Umbilical cord (tissue), 2 donors: ENCODE results near the gene ZC3H7B. TPM values are rescaled to one million over a fixed set of nuclear protein-coding genes. Genes with fewer than 3 reads are reported as not detected.
"Not testable (repeated sequence)": the region's sequence is repeated elsewhere in the genome, so short reads cannot be mapped to it uniquely, and the experiment has no call there.

Source experiments
- DNase-seq: peaks from one replicate; pipeline ENCODE4 v3.0.0-alpha.2; 2015; ENCODE audit warnings: low spot score
- total RNA-seq: library from RNA; depleted of rRNA; stranded (reverse); fragments of >200 nt; gene quantifications from one replicate; pipeline ENCODE4 v1.2.3, GENCODE V29; 2014; ENCODE audit warnings: low replicate concordance; ENCODE audit not compliant: insufficient read depth

The ZC3H7B gene
- total RNA-seq, 1 donor from 2014 or later = 24.6 TPM

DNA sequence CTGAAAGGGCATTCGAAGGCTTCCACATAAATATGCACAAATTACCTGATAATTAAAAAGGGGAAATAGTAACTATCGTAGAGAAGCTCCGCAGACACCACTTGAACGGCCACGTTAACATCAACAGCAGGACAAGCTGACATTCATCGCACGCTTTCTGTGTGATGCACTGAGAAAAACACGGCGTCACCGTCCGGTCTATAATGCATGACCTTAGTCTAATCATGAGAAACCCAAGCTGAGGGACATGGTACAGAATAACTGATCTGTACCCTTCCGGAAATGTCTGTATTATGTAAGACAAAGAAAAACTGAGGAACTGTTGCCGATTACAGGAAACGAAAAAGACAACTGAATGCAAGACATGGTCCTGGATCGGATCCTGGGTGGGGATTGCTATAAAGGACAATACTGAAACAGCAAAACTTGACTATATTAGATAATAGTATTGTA, 14.7 kb upstream of the ZC3H7B start:
- no peak for DNase-seq

DNA sequence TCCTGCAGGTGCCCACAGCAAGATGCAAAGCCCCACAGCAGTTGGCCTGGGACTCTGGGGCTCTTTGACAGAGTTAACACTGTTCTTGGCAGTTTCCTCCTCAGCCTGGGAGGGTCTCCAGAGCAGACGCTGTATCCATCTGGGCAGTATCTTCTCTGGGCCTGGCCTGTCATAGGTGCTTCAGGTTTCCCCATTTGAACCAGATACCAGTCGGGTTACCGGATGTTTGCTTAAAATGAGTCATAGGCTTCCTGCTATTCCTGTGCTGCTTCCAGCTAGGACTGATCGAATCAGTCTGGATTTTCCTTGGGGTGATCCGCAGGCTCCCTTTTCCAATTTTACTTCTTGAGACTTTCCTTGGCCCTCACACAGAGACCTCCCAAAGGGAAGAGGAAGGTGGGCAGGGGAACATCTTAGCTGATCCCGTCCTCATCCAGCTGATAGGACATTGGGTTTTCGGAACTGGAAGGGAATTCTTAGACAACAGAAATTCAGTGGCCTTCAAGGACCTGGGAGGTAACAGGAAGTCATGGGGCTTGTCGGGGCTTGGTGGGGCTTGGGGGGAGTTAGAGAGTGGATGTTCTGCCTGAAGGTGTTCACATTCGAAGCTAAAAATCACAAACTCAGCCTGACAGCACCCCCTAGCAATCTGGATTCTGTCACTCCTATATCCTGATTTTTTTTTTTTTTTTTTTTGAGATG, 12.9 kb upstream of the ZC3H7B start:
- no peak for DNase-seq

DNA sequence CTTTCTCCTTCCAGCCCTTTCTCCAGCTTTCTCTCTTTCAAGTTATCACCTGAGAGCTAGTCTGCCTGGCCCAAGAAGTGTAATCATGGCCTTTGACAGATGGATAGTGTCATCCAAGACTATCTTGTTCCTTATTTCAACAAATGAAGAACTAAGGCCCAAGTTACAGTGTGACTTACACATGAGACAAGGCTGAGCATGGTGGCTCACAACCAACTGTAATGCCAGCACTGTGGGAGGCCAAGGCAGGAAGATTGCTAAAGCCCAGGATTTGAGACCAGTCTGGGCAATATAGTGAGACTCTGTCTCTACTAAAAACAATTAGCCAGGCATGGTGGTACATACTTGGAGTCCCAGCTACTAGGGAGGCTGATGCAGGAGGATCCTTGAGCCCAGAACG, 11.7 kb upstream of the ZC3H7B start:
- DNase-seq = no peak

DNA sequence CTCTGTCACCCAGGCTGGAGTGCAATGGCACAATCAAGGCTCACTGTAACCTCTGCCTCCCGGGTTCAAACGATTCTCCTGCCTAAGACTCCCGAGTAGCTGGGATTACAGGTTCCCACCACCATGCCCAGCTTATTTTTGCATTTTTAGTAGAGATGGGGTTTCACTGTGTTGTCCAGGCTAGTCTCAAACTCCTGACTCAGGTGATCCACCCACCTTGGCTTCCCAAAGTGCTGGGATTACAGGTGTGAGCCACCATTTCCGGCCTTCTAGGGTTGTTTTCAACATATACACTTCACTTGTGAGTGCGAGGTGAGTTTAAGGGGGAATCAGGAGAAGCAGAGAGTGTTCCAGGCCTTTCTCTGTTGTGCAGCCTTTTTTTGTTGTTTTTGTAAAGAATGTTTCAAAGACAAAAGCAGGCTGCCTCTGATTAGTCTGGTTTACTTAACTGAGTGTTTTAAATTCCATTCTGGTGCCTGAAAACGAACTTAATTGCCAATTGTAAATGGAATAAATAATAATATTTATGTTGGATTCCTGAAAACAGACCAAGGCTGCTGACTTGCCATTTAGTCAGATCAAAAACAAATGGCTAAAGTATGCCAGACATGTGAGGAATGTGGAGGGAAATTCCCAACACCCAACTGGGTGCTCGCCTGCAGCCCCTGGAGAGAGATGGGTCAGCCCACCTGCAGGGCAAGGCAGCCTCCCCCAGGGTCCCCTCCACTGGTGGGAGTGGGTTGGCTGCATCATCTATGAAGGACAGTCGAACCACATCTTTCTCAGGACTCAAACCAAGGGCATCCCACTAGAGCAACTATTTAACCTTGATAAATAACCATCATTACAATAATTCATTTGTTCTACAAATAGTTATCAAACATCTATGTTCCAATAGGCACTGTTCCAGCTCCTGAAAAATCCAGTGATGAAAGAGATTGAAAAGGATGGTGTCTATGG, 10.8 kb upstream of the ZC3H7B start:
- DNase-seq = peak; percentile 18

DNA sequence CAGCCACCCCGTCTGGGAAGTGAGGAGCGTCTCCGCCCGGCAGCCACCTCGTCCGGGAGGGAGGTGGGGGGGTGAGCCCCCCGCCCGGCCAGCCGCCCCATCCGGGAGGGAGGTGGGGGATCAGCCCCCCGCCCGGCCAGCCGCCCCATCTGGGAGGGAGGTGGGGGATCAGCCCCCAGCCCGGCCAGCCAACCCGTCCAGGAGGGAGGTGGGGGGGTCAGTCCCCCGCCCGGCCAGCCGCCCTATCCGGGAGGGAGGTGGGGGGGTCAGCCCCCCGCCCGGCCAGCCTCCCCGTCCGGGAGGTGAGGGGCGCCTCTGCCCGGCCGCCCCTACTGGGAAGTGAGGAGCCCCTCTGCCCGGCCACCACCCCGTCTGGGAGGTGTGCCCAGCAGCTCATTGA, 6.5 kb upstream of the ZC3H7B start:
- not testable (repeated sequence) for DNase-seq

DNA sequence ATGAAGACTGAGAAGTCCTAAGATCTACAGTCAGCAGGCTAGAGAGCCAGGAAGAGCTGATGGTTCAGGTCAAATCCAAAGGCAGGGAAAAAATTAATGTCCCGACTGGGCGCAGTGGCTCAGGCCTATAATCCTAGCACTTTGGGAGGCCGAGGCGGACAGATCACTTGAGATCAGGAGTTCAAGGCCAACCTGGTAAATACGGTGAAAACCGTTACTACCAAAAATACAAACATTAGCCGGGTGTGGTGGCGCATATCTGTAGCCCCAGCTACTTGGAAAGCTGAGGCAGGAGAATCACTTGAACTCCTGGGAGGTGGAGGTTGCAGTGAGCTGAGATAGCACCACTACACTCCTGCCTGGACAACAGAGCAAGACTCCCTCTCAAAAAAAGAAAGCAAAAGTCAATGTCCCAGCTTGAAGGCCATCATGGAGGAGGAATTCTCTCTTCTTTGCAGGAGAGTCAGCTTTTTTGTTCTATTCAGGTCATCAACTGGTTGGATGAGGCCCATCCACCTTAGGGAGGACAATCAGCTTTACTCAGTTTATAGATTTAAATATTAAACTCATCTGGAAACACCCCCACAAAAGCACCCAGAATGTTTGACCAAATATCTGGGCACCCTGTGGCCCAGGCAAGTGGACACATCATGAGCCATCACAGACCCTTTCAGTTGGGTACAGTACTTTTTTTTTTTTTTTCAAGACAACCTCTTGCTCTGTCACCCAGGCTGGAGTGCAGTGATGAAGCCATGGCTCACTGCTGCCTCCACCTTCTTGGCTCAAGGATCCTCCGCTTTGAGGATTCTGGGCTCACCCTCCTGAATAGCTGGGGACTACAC, 4.3 kb upstream of the ZC3H7B start:
- no peak for DNase-seq

DNA sequence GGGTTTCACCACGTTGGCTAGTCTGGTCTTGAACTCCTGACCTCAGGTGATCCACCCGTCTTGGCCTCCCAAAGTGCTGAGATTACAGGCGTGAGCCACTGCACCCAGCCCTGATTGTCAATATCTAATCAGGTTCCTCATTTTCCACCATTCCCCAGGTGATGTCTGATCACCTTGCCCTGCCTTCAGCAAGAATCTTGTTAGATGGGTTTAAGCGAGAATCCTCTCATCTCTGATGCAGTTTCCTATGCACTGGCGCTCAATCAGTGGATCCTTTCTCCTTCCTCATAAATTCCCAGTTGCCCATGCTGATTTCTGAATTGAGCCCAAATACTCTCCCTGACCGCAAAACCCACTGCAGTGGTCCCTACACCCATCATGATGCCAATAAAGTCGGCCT, 664 bp upstream of the ZC3H7B start:
- no peak for DNase-seq

DNA sequence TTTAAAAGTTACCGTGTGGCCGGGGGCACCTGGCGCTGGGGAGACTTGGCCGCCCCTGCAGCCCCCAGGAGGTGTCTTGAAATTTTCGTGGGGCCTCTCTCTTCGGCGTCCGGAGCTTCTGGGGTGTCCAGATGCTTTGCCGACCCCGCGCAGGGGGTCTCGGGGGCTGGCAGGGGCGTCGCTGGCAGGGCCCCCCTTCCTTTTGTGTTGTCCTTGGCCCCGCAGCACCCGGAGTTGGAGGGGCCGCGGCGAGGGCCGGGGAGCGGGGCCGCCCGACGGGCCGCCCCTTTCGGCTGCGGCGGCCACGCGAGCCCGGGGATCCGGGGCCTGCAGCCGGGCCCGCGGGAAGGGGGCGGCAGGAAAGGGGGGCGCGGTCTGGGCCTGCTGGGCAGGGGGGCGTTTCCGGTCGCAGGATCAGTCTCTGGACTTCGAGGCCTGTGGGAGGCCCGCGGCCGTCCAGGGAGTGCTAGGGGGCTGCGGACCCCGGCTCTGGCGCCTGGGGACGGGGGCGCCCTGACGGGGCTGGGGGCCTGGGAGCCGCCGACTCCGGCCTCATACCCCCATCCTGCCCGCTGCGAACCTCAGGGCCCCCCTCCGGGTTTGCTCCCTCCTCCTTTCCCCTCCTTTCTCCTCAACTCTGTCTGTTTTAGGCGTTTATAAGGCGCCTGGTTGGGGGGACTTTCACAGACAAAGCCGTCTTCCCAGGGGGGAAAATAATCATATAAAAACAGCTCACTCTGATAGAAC, 869 bp downstream of the ZC3H7B start:
- DNase-seq = peak; percentile 21

DNA sequence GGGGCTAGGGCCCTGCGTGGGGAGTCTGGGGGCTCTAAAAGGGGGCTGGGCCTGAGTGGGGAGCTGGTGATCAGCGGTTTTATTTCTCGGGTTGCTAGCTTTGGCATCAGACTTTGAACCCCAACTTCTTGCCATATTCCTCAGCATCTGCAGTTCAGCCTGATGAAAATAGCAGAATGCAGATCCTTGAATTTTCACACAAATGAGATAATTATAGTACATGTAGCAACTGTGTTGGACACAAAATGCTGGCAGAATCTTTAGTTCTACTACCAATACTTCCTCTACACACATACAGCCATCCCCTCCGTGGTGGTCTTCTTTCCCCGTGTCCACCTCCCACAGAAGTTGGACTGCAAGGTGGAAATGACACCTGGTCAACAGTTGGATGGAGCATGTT, 1.5 kb downstream of the ZC3H7B start:
- DNase-seq = no peak

DNA sequence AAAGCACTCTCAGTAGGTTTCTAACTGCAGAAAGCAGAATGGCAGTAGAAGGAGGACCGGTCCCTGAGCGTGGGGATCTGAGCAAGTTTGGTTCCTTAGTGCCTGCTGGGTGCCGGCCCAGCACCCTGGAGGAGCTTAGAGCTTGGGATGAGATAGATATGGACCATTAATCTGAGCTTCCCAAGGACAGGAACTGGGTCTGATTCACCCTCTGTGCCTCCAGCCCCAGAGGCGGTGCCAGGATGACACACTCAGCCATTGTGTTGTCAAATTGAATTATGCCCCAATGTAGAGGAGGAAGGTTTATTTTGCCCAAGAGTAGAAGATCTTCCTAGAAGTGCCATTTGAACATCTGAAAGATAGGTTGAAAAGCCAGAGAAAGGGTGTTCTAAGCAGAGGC, 4.3 kb downstream of the ZC3H7B start:
- DNase-seq = no peak

DNA sequence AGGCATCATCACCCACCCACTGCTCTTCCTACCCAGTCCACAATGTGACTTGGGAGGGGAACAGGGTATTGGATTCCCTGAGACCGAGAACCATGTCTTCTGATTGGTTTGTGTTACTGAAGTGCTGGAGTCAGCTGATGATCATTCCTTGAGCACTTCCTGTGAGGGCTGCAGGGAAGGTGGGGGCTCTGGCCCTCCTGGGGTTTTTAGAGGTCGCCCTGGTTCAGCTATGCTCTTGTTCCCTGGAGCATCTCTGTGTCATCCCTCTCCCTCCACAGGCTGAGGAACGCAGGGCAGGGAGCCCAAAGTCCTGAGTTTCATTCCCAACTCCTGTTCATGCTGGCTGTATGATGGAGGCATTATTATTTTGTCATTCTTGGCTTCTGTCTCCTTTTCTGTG, 6.7 kb downstream of the ZC3H7B start:
- no peak for DNase-seq

DNA sequence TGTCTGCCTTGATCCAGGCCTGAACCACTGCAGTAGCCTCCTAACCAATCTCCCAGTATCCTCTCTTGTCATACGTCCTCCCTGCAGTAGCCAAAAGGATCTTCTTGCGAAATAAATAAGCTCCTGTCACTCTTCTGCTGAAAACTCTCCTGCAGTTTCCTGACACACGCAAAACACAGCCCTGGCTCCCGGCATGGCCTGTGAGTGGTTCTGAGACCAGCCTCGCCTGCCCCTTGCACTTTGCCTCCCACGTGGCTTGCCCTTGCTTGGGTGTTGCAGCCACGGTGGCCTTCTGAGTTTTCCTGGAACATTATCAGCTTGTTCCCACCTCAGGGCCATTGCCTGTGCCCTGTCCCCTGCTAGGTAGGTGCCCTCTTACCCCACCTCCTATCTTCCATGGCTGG, 7.2 kb downstream of the ZC3H7B start:
- DNase-seq = no peak

DNA sequence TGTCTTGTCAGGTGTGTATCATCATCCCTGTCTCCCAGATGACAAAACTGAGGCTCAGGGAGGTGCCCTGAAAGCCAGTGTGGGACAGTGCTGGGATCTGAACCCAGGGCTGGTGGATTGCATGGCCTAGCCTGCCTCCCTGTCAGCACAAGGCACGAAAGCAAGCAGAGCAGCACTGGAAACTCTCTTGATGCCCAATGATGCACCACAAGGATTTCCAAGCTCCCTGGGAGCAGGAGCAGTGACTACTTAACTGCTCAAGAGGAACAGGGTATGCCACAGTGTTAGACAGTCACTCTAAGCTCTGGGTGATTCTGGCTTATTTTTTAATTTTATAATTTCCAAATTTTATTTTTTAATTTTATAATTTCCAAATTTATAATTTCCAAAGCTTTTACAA, 9.0 kb downstream of the ZC3H7B start:
- no peak for DNase-seq

DNA sequence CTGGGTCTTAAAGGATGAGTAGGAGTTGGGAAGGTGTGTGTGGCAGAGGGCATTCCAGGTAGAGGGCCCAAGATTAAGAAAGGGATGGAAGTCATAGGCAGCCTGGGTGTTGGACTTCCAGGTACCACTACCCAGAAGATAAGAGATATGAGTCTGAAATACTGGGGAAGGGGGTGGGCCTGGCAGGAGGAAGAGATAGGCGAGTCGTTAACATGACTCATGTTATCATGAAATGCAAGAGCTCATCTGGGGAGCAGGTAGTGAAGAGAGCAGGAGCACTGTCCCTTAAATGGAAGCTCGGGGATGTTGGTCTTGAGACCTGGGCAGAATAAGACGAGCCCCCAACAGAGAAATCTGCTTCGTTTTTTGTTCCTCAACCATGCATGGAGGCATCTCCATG, 10.2 kb downstream of the ZC3H7B start:
- no peak for DNase-seq

DNA sequence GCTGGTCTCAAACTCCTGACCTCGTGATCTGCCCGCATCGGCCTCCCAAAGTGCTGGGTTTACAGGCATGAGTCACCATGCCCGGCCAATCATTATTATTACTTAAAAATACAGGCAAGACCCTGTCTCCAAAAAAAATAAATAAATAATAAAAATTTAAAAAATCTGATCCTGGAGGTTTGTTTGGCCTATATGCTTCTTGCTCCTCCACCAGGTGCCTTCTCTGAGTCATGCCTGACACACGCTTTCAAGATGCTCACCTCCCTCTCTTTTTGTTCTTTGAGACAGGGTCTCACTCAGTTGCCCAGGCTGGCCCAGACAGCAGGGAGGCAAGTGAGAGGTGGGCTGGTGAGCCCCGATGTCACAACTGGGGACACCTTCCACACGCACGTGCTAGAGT, 13.5 kb downstream of the ZC3H7B start:
- DNase-seq = no peak

DNA sequence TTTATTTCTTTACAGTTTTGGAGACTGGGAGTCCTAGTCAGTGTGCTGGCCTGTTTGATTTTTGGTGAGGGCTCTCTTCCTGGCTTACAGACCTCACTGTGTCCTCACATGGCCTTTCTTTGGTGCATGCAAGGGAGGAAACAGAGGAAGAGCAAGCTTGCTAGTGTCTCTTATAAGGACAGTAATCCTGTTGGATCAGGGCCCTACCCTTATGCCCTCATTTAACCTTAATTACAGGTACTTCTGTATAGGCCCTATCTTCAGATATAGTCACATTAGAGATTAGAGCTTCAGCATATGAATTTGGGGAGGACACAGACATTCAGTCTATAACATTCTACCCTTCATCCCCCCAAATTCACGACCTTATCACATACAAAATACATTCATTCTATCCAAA, 14.3 kb downstream of the ZC3H7B start:
- no peak for DNase-seq

DNA sequence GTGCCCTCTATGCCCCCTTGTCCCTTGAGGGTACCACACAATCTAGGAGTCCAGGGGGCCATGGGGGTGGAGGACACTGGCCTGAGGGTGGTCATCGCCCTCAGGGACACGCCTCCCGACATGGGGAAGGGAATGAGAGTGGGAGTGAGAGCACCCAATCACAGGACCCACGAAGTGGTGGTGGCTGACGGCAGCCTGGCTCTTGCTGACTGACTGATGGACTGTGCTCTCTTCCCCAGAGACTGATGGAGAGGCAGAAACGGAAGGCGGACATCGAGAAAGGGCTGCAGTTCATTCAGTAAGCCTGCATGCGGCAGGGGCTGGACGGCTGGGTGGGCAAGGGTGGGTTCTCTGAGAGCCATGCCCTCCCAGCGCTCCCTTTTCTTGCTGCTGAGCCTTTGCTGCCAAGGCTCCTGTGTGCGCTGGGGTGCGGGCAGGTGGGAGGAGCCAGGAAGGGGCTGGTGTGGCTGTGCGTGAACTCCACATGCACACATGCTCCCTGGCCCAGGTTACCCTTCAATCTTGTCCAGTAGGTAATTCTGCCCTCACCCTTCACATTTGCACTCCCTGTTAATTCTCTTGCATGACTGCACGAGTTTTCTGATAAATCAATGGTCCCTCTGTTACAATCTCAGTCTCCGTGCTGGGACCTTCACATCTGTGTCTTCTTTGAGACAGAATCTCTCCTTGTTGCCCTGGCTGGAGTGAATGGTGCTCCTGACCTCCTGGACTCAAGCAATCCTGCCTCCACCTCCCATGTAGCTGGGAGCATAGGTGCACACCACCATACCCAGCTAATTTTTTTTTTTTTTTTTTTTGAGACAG, 19.3 kb downstream of the ZC3H7B start:
- DNase-seq = no peak

DNA sequence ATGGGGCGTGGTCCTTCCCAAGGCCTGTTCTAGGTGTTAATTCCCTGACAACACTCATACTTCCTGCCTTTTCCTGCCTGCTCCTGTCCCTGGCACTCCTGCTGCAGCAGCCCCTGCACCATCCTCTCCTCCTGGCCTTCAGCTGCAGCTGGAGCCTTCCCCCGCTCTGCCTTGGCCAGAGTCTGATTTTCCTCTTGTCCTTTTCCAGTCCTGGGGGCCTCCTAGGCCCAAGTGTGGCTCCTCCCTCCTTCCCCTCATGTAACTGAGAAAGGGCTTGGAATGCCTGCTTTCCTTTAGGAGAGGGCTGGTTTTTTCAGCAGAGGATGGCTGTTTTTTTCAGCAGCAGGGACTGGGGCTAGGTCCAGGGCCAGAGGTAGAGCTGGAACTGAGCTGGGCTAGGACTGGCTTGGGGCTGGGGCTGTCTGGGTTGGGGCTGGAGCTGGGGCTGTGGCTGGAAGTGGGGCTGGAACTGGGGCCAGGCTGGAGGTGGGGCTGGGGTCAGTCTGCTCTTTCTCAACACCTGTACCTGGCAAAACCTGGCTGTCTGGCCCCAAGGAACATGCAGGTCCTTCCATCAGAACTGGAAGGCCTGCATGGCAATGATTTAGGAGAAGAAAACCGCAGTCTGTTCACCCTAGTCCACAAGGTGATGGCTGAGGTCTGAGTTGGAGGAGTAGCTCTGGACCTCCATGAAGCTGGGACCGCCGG, 23.6 kb downstream of the ZC3H7B start:
- DNase-seq = no peak

DNA sequence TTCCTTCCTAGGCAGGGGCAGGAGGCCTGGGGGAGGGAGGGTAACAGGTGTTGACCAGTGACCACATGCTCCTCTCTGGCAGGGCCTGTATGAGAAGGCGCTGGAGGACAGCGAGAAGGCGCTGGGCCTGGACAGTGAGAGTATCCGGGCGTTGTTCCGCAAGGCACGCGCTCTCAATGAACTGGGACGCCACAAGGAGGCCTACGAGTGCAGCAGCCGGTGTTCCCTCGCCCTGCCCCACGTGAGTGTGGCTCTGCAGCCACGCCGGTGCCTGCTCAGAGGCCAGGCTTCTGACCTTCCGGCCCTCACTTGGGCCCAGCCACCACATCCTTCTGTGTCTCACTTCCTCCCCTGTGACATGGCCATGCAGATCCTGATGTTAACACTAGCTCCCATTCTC, 25.8 kb downstream of the ZC3H7B start:
- DNase-seq = no peak

DNA sequence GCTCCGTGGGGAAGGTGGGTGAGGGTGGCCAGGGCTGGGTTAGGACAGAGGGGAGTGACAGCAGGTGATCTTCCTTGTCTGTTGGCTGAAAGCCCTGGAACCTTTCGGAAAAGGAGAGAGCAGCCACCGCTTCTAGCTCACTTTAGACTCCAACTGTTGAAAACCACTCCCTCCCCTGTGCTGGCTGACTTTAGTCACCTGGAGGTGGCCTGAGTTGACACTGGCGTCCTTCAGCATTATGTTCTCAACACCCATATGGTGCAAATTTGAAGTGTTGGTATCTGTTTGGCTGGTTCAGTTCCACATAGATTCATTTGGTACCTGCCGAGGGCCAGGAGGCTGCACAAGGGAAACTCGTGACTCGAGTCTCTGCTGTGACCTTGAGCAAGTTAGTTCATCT, 28.8 kb downstream of the ZC3H7B start:
- DNase-seq = no peak
